NCI-H345 (cell line): ENCODE results near the gene TRMT112.

Experiments used
- DNase-seq: peaks from one replicate; lab custom pipeline; 2025; lab: John Stamatoyannopoulos, UW

The TRMT112 gene

DNA sequence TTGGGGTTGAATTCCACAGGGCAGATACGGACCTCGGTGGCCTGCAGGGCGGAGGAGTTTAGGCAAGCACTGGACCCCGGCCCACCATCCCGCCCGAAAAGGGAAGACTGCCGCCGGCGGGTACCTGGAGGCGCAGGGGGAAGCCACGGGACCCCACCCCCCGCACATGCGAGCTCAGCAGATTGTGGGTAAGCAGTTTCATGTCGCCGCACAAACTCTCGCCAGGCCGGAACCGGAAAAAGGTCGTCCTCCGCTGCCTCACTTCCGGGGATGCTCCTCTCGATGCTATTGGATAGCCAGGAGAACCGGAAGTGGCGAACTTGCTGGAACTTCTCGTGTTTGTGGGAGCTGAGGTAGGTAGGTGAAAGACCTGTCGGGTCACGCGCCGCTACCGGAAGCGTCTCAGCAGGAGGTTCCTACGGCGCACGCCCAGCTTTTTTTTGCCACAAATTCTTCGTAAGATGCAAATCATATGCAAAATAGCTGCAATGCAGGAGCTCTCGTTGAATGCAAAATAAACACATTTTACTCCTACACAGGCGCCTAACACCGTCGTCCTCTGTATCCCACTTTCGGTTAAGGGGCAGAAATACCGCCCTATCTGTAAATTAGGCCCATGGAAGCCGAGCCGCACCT, at the start of gene TRMT112:
TRMT112 (minus strand) TSS at position 235 of the 636 bp plus-strand sequence; CDS start at position 202, 33 bp downstream.
- peak; percentile 99 for DNase-seq

DNA sequence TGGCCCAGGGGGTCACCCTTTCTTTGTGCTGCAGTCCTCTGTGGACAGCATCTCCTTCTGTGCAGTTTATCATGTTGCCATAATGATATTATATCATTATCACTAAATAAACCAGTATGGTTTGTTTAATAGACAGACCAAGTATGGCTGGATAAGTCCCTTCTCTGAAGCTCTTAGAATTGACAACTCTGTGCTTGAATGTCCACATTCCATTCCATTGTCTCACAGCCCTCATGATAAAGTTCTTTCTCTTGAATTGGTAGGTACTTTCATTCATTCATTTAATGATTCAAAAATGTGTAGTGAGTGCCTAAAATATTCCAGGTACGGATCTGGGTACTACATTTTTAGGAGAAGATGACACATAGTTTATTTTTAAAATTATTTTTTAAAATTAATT, 49.4 kb upstream of the TRMT112 start:
- no peak for DNase-seq

DNA sequence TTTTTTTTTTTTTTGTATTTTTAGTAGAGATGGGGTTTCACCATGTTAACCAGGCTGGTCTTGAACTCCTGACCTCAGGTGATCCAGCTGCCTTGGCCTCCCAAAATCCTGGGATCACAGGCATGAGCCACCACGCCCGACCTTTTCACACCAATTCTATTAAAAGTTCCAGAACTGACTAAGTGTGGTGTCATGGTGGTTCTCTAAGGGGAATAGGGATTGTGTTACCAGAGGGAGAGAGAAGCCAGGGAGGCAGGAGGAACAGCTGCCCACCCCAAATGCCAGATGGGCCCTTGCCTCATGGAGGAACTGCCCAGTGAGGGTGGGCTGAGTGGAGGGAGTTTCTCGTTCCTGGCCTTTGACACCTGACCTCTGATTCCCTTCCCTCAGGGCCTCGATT, 47.6 kb upstream of the TRMT112 start:
- DNase-seq = no peak

DNA sequence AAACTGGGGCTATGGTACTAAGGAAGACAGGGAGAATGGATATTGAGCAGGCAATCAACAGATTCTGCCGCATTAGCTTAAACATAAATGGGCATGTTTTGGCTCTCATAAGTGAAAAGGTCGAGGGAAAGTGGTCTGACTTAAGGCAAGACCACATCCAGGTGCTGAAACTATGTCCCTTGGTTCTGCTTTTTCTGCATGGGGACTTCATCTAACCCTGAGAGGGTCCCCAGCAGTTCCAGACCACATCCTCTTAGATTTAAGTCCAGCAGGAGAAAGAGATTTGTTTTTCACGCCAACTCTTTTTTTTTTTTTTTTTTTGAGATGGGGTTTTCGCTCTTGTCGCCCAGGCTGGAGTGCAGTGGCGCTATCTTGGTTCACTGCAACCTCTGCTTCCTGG, 47.1 kb upstream of the TRMT112 start:
- no peak for DNase-seq

DNA sequence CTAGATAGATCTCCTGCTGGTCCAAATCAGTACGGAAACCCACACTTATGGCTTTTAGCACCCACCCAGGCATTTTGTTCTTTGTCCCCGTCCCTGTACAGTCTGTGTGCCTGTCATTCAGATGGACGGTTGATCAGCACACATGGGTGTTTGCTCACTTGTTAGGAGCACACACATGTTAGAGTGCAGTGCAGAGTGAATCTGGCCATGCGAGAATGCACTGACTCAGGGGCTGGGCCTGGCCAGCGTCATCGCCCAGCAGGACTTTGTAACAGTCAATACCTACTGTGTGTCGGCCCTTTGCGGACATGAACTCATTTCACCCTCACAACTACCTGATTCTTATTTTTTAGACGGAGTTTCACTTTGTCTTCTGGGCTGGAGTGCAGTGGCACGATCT, 45.0 kb upstream of the TRMT112 start:
- no peak for DNase-seq

DNA sequence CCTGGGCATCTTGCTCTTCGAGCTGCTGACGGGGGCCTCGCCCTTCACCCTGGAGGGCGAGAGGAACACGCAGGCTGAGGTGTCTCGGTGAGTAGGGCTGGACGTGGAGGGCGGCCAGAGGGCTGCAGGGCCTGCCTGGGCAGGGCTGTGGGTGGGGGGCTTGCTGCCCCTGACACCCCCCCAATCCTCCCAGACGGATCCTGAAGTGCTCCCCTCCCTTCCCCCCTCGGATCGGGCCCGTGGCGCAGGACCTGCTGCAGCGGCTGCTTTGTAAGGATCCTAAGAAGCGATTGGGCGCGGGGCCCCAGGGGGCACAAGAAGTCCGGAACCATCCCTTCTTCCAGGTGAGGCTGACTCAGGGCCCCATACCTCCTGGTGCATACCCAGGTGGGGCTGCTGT, 44.3 kb upstream of the TRMT112 start:
- DNase-seq = no peak

DNA sequence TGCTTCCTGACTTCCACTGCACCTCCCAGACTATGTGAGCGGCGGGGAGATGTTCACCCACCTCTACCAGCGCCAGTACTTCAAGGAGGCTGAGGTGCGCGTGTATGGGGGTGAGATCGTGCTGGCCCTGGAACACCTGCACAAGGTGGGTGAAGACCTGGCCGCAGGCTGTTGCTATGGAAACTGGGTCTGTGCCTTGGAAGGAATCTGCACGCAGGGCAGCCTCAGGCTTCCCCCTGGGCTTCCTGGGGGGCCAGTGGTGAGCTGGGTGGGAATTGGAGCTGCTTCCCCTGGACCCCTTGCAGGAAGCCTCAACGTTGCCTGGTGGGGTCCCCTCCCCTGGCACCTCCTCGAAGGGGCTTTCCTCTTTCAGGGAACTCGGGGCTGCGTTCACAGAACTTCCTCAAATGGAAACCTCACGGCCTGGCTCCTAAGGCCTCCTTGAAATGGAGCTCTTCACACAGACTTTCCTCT, 43.1 kb upstream of the TRMT112 start:
- DNase-seq = no peak

DNA sequence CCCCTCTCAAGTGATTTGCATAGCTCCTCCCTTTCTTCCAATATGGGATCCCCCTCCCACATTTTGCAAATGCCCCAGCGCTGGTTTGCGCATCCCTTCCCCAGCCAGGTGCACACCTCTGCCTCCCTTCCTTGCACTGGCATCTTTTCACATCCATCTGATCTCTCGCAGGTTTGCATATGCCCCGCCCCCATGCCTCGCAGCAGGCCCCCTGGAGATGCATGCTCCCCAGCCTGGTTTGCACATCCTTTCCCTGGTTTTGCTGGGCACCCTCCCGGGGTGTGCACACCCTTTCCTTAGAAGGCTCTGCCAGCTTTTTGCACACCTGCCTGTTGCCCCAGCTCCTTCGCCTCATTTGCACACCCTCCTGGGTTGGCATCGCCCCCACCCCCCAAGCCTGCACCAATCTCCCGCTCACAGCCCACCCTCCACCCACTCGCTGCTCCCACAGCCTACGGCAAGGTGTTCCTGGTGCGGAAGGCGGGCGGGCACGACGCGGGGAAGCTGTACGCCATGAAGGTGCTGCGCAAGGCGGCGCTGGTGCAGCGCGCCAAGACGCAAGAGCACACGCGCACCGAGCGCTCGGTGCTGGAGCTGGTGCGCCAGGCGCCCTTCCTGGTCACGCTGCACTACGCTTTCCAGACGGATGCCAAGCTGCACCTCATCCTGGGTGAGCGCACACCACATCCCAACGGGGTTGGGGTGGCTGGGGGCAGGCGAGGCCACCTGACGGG, 42.5 kb upstream of the TRMT112 start:
- peak; percentile 50 for DNase-seq

DNA sequence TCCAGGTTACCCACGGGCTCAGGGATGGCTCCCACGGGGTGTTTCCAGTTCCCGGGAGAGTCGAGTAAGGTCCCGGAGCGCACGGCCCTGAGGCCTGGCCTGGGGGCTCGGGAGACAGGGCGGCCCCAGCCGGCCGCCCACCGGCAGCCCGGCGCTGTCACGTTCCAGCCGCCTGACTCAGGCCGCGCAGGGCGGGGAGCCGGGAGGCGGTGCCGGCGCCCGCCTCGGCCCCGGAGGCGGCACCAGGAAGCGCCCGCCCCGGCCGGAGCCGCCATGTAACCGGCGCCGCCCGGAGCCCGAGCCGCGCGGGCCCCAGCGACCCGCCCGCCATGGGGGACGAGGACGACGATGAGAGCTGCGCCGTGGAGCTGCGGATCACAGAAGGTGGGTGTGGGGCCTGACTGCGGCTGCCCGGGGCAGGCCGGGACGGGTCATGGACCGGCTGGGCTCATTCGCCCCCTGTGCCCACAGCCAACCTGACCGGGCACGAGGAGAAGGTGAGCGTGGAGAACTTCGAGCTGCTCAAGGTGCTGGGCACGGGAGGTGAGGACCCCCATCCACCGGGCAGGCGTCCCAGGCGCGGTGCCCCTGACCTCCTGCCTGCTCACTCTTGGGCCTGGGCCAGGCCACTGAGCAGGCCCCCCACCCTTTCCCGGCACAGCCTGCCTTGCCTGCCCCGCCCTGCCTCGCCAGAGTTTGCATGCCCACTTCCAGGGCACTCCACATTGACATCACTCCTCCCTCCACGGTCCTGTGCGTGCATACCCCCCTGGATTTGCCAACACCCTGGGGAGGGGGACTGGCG, 41.8 kb upstream of the TRMT112 start, which contains the start of gene RPS6KA4:
RPS6KA4 (plus strand) TSS at position 256 of the 805 bp plus-strand sequence; CDS start at position 330, 74 bp downstream.
- DNase-seq = peak; percentile 50

DNA sequence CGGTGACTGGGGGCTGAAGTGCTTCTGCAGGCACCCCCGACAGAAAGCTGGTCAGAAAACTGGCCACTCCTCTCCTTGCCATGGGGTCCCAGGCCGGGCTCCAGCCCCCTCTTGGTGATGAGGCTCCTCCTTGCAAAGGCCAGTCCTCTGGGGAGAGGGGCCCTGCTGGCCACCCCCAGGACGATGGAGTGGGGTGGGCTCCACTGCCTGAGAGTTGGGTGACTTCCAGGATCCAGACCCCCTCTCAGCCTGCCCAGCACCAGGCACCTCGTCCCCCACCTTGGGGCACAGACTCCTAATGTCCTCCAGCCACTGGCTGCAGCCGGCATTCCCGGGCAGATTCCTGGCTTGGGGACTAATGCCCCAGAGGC, 41.2 kb upstream of the TRMT112 start:
- DNase-seq = no peak

DNA sequence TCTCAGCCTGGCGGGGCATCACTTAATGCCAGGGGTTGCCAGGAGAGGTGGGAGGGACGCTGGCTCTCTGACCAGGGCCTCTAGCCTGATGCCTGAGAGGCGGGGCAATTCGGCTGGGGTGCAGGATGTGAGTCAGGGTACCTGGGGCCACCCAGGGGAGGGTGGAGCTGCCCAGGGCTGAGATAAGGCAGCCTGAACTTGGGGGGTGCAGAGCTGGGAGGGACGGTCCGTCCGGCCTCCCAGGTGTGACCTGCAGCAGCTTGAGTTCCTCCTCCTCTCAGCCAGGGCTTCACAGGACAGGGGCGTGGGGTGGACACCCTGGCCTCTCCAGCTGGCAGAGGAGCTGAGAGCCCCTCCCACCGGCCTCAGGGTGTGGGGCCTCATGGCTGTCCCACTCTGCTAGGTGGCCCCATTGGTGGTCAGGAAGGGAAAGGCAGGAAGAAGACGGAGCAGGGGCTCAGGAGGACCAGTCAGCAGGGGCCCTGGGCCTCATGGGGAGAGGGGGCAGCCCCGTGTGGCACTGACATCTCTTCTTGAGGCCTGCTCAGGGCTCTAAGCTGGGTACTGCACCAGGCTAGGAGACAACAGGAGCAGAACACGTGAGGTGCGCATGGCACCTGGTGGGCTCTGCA, 40.7 kb upstream of the TRMT112 start:
- DNase-seq = no peak

DNA sequence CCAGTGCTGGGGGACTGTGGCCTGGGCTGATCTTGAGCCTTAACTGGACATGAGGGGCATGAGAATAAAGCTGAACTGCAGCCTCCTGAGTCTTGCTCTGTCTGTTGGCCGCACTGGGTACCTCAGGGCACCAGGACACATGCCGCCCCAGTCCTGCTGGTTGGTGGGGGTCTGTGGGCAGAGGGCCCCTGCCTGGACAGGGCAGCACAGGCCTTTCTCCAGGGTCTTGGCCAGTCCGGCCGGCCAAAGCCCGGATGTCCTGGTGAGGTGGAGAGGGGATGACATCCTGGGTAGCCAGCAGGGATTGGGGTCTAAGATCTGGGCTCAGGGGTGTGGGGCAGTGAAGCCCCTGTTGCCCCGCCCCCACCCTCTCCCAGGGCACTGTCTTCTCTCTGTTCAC, 40.1 kb upstream of the TRMT112 start:
- DNase-seq = no peak

DNA sequence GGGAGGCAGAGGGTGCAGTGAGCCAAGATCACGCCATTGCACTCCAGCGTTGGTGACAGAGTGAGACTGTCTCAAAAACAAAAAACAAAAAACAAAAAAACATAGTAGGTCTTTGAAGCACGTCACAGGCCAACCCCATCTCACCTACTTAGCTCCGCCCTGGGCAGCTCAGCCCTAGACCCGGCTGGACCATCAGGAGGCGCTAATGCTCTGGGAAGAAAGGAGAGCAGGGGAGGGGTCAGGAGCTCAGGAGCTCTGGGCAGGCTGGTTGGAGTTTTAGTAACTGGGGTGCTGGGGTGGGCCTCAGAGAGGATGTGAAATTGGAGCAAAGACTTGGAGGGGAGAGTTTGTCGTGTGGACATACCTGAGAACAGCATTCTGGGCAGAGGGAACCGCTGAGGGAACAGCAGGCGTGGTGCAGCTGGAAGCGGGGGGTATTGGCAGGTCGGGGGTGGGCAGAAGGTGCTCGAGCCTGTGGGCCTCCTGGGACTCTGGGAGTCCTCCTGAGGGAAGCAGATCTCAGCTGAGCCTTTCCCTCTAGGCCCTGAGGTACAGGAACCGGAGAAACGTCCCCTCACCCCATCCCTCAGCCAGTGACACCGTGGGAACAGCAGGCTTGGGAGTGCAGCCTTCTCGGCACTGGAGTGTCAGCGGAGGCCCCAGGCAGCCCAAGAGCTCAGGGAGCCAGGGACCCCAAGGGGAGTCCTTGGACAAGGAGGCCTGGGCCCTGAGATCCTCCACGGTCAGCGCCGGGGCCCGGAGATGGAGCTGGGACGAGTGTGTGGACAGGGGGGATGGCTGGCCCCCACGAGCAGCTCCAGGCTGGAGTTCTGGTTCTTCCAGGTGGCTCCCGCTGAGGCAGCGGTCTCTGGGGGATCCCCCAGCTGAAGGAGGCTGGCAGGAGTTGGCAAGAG, 39.4 kb upstream of the TRMT112 start:
- DNase-seq = peak; percentile 47

DNA sequence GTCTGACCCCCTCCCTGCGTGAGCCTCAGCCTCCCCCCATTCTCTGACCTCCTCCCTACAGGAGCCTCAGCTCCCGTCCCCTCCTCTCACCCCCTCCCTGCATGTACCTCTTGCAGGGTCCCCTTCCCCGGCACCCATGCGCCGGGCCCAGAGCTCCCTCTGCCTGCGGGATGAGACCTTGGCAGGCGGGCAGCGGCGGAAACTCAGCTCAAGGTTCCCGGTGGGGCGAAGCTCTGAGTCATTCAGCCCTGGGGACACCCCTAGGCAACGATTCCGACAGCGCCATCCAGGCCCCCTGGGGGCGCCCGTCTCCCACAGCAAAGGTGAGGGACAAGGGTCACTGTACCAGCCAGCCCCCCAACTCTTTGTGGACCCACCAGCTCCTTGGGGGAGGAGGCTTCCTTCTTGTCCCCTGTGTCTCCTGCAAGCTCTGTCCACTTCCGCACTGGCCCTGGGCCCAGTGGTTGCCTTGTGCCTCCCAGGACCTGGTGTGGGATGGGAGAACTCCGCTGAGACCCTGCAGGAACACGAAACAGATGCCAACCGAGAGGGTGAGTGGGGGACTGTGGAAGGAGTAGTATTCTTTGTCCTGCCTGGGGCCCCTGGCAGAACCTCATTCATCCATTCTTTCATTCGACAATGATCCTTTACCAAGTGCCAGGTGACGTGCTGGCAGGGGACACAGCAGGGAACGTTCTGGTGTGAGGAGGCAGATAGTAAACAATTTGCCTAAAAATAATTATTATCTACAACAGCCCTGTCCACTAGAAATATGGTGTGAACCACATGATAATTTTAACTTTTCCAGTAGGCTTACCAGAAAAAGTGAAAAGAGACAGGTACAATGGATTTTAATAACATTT, 38.0 kb upstream of the TRMT112 start:
- DNase-seq = peak; percentile 89

DNA sequence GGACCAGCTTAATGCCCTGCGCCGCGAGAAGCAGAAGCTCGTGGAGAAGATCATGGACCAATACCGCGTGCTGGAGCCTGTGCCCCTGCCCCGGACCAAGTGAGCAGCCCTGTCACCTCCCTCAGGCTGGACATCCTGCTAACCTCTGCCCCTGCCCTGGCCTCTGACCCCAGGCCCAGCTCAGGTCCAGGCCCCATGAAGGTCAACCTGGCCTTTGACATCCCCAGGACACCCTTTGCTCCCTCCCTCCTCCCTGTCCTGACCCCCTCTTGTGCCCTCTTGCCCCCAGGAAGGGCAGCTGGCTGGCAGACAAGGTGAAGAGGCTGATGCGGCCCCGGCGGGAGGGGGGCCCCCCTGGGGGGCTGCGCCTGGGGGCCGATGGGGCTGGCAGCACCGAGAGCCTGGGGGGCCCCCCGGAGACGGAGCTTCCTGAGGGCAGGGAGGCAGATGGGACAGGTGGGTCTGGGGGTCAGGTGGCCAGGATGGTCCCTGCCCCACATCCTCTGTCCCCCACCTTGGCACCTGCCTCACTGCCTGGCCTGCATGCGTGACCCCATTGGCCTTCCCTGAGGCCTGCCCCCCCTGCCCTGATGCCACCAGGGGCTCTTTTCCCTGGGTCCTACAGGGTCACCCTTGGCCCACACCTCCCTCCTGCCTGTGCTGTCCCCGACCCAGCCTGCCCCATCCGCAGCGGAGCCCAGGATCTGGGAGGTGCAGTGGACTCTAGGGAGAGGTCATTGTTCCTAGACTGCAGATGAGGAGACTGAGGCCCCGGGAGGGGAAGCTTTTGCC, 36.6 kb upstream of the TRMT112 start:
- DNase-seq = peak; percentile 24

DNA sequence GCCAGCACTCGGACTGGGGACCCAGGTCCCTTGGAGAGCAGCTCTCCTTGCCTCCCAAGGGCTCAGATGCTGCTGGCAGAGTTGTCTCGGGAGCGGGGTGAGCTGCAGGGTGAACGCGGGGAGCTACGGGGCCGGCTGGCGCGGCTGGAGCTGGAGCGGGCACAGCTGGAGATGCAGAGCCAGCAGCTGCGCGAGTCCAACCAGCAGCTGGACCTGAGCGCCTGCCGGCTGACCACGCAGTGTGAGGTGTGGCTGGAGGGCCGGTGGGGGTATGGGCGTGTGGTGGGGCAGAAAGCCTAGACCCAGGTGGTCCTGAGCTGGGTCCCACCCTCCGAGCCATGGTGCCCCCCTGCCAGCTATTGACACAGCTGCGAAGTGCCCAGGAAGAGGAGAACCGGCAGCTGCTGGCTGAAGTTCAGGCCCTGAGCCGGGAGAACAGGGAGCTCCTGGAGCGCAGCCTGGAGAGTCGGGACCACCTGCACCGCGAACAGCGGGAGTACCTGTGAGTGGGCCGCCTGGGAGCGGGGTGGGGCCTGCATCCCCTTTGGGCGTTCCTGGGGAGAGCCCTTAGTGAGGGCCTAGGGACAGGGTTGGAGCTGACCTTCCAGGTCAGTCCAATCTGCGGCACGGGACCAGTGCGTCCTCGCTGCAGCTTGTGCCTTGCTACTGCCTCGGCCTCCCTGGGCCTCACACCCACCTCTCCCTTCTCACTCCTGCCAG, 35.8 kb upstream of the TRMT112 start:
- DNase-seq = peak; percentile 89

DNA sequence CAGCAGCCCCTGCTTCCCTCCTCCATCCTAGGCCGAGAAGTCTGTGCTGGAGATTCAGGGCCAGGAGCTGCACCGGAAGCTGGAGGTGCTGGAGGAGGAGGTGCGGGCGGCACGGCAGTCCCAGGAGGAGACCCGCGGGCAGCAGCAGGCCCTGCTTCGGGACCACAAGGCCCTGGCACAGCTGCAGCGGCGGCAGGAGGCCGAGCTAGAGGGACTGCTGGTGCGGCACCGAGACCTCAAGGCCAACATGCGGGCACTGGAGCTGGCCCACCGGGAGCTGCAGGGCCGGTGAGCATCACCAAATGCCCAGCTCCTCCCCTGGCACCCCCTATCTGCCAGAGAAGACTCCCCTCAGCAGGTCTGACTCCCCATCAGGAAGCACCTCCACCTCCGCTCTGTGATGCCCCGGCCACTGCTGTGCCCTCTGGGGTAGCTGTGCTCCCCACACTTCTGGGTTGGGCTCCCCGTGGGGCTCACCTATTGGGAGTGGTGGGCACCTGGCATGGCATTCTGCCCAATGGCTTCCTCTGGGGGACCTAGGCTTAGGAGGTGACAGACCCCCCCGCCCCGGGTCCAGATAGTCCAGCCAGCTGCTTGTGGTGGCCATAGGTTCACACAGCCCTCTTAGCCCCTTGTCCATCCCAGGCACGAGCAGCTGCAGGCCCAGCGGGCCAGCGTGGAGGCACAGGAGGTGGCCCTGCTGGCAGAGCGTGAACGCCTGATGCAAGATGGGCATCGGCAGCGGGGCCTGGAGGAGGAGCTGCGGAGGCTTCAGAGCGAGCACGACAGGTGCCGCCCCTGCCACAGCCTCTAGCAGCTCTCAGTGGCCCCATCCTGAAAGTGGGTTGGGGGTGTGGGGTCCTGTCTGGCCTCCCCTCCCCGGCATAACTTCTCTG, 35.0 kb upstream of the TRMT112 start:
- peak; percentile 84 for DNase-seq
